ENCODE measurements around the gene LTA.

- TF ChIP-seq, protein P1, sequence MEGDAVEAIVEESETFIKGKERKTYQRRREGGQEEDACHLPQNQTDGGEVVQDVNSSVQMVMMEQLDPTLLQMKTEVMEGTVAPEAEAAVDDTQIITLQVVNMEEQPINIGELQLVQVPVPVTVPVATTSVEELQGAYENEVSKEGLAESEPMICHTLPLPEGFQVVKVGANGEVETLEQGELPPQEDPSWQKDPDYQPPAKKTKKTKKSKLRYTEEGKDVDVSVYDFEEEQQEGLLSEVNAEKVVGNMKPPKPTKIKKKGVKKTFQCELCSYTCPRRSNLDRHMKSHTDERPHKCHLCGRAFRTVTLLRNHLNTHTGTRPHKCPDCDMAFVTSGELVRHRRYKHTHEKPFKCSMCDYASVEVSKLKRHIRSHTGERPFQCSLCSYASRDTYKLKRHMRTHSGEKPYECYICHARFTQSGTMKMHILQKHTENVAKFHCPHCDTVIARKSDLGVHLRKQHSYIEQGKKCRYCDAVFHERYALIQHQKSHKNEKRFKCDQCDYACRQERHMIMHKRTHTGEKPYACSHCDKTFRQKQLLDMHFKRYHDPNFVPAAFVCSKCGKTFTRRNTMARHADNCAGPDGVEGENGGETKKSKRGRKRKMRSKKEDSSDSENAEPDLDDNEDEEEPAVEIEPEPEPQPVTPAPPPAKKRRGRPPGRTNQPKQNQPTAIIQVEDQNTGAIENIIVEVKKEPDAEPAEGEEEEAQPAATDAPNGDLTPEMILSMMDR (IDR thresholded peaks at IDR 0.05): no peak
- TF ChIP-seq MAX (IDR thresholded peaks at IDR 0.05; ENCODE audit: low read depth): no peak
- no peak for TF ChIP-seq NRF1 (IDR thresholded peaks at IDR 0.05; ENCODE audit: low read depth, low read length)
- TF ChIP-seq RFX5 (IDR thresholded peaks at IDR 0.05; ENCODE audit: low read length): no peak
- no peak for TF ChIP-seq FOXM1 (IDR thresholded peaks at IDR 0.05; ENCODE audit: low read depth)
- TF ChIP-seq FOXJ3 (CRISPR knock-in tag; IDR thresholded peaks at IDR 0.05): no peak
Measured at GRCh38 chr6:31538805-31539400, 33.2 kb upstream of the LTA start.
